Activated CD8-positive, alpha-beta memory T cell treated with anti-CD3 and anti-CD28 coated beads for 24 hours (primary cell): ENCODE measurements around the gene NAALADL2.
"Not testable (repeated sequence)": the region's sequence is repeated elsewhere in the genome, so short reads cannot be mapped to it uniquely, and the experiment has no call there.

ENCODE experiments used
- DNase-seq: peaks from one replicate; pipeline ENCODE4 v3.0.0-alpha.2; 2020

NAALADL2 gene

DNA sequence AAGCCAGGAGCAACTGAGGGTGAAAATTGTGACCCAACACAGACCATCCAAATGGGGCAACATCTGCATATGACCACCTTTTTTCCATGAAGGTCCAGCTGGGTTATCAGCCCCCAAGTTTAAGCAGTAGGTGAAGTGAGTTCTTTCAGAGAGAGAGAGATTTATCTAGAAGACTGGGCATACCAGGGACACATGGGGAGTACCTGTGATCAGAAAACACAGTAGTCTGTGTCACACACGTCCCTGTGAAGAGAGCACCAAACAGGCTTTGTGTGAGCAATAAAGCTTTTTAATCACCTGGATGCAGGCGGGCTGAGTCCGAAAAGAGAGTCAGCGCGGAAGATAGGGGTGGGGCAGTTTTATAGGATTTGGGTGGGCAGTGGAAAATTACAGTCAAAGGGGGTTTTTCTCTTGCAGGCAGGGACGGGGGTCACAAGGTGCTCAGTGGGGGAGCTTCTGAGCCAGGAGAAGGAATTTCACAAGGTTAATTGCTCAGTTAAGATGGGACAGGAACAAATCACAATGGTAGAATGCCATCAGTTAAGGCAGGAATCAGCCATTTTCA is 966.0 kb downstream of the NAALADL2 start:
- DNase-seq, result not testable (repeated sequence)

DNA sequence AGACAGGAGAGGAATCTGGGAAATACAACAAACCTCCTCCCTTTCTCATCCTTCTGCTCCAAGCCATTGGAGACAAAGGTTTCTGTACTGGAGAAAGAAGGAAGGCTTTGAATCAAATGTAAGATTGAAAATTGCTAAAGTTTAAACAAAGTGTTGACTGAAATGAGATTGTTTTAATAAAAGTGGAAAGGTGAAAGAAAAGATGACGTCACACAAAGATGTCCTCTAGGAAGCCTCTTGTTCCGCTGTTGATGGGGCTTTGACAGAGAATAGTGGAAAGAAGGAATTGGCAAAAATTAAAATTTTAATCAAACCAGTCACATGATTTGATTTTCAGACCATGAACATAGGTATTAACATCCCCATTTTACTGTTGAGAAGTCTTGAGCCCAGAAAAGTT is 967.6 kb downstream of the NAALADL2 start:
- DNase-seq, result no peak

DNA sequence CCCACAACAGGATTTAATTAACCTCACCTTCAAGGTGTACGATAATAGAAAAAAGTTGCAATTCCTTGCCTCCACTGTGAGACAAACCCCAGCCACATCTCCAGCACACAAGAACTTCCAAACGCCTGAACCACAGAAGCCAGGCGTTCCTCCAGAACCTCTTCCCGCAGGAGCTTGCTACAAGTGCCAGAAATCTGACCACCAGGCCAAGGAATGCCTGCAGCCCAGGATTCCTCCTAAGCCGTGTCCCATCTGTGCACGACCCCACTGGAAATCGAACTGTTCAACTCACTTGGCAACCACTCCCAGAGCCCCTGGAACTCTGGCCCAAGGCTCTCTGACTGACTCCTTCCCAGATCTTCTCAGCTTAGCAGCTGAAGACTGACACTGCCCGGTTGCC is 970.7 kb downstream of the NAALADL2 start:
- DNase-seq, result not testable (repeated sequence)

GRCh38 chr3:175835763-175836162 is 976.6 kb downstream of the NAALADL2 start:
- not testable (repeated sequence) for DNase-seq

GRCh38 chr3:175836617-175837016 is 977.5 kb downstream of the NAALADL2 start:
- no peak for DNase-seq

DNA sequence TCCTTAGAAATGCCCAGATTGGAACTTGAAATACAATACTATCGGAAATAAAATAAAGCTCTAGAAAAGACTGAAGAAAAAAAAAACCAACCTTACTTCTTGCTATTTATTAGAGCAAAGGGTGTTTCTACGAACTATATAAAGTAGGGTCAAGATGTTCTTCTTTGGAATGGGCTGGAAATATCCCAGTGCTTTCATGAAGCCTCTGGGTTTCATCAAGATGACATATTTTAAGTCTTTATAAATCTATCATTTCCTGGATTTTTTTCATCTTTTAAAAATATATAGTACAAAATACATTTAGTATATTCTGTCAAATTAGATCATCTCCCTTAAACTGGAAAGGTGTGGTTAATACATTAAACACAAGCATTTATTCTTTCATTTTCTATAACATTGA is 978.8 kb downstream of the NAALADL2 start:
- DNase-seq, result no peak

DNA sequence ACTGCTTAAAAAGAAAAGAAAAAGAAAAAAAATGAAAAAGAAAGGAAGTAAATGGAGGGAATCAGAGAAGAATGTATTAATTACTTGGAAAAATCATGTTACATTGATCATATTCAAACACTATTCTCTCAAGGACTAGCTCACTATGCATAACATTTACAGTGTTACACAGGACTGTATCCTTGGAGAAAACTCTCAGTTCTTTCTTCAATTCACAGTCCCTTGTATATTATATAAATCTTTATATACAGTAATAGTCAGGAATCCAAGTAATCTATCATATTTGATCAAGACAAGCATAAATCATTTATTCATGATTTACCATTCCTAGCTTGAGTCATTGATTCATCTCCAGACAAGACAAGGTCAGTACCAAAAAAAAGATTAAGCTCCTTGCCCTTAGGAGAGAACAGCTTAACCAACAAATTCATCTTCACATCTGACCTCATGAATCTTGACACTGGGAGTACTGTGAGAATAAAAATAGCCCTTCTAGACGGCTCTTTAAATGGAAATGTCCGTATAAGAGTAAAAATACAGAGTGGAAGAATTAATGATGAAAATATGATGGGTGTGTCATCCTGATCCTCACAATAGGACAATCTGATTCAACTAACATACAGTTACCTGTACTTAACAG is 980.4 kb downstream of the NAALADL2 start:
- DNase-seq, result no peak

DNA sequence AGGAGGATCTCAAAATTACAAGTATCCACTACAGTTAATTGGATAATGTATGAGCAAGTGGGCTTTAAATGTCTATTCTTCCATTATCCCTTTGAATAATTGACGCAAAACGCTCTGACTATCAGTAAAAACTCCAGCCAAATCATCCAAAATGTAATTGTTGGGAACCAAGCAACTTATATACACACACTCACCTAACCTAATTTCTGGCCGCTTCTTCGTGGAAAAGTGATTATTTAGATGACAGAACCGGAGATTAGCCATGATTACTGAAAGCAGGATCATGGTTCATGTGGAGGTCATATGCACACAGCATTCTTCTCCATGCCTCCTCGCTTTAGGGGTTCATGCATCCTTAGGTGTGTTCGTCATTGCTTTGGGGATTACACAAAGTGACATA is 992.4 kb downstream of the NAALADL2 start:
- no peak for DNase-seq

- no peak for DNase-seq
Observed at GRCh38 chr3:175852560-175852959, 993.4 kb downstream of the NAALADL2 start.

- no peak for DNase-seq
Observed at GRCh38 chr3:175857666-175858270, 998.6 kb downstream of the NAALADL2 start.
